GM19023 (cell line): ENCODE measurements around the gene ORC6.

Source experiments
- ATAC-seq: cut with Tn5 transposase; IDR thresholded peaks from one replicate; pipeline ENCODE4 v1.9.1; 2021; ENCODE audit warnings: mild to moderate bottlenecking, moderate library complexity; ENCODE audit not compliant: unreplicated experiment

ORC6 gene

DNA sequence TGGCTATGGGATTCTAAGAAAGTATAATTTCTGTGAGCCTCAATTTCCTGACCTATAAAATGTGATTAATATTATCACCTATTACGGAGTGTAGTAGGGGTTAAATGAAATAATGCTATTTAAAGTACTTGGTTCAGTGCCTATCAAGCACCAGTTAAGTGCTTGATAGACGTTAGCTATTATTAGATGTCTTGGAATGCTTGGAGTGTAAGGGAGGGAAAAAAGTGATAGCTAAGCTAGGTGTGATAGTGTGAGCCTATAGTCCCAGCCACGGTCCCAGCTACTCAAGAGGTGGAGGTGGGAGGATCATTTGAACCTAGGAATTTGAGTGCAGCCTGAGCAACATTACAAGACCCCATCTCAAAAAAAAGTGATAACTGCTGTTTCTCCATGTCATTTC is 7.5 kb downstream of the ORC6 start:
- ATAC-seq = no peak

- no peak for ATAC-seq
Observed at GRCh38 chr16:46700048-46700447, 10.6 kb downstream of the ORC6 start.

- no peak for ATAC-seq
Observed at GRCh38 chr16:46701615-46702014, 12.2 kb downstream of the ORC6 start.

- ATAC-seq = no peak
Observed at GRCh38 chr16:46702030-46702429, 12.6 kb downstream of the ORC6 start.

DNA sequence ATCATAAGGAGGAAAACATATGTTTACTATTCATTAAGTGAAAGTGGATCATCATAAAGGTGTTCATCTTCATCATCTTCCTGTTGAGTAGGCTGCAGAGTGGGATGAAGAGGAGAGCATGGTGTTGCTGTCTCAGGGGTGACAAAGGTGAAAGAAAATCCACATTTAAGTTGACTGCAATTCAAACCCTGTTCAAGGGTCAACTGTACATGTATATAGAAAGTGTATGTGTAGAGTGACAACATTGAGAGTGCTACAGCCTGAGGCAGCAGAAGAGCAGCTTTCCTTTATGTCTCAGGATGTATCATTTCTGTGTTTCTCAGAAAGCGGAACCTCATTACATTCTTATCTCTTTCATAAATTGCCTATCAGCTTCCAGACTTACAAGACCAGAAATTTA is 17.2 kb downstream of the ORC6 start:
- ATAC-seq = no peak

GRCh38 chr16:46709469-46710005 is 20.1 kb downstream of the ORC6 start:
- no peak for ATAC-seq

- ATAC-seq = no peak
Observed at GRCh38 chr16:46711106-46712058, 21.9 kb downstream of the ORC6 start.

DNA sequence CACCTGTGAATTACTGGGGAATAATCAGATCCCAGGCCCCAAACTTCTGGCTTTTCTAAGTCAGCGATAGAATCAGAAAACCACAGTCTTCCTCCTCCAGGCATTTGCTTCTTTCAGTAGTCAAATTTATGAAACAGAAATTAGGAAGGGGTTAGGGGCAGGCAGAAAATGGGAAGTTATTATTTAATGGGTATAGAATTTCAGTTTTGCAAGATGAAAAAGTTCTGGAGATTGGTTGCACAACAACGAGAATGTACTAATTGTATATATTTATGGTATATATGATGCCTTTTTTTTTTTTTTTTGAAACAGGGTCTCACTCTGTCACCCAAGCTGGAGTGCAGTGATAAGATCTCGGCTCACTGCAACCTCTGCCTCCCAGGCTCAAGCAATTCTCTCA is 23.5 kb downstream of the ORC6 start:
- no peak for ATAC-seq

- ATAC-seq = no peak
Observed at GRCh38 chr16:46713634-46714033, 24.2 kb downstream of the ORC6 start.

DNA sequence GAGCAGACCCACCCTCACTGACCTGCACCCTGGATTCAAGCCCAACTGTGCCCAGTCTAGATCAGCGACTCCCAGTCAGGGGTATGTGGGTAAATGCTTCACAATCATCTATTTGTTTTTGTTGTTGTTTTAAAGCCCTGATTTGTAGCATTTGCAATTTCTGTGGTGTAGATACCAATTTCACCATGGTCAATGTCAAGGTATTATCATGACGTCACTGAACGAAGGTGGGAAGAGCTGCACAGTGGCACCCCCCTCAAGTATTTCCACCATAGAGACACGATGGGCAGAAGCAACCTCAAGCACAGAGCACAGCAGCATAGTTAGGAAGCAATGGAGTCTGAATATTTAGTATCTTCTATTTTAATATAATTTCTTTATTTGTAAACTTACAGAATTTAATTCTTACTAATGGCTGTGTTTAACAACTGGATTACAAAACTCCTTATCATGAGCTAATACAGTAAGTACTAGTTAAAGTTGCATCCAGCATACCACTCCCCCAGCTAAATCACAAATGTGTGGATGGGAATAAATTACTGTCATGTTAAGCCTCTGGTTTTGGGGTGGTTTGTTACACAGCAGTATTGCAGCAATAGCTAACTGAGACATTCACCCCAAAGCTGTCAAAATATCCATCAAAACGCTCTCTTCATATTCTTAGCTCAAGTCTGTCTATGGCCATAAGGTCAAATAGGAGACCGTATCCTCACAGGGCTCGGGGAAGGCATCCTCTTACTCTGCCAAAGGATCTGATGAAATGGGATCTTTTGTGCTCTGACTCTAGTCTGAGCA is 25.5 kb downstream of the ORC6 start:
- no peak for ATAC-seq

GRCh38 chr16:46715769-46716305 is 26.4 kb downstream of the ORC6 start:
- no peak for ATAC-seq

DNA sequence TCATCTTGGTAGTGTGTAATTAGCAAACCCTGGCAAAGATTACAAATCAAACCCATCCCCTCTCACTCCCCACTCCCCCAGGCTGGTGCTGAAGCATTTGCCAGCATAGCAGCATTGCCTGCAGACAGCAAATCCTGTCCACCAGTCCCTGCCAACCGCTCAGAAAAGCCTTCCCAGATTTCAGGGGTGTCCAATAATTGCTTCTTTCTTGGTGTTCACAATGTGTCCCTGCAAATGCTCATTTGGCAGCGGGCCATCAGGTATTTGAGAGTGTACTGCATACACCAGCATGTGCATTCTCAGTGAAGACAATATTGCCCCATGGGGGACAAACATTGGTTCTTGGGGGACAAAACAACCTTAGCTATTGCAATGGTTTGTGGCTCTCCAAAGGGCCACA is 28.2 kb downstream of the ORC6 start:
- ATAC-seq = no peak

DNA sequence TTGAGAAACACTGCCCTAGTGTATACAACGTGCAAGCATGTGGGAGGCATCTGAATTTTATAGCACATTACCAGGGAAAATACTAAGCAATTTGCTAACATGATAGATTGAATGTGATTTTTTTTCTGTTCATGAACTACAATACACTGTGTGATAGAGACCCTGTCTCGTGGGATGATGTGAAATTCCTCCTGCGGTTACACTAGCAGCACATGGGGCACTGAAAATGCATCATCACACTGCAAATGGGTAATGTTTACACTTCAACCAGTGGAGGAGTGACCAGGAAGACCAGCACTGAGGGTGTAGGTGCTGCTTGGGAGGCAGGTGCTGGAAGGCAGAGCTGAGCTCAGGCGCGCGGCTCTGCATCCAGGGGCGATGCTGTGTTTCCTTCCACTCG is 28.8 kb downstream of the ORC6 start:
- no peak for ATAC-seq

DNA sequence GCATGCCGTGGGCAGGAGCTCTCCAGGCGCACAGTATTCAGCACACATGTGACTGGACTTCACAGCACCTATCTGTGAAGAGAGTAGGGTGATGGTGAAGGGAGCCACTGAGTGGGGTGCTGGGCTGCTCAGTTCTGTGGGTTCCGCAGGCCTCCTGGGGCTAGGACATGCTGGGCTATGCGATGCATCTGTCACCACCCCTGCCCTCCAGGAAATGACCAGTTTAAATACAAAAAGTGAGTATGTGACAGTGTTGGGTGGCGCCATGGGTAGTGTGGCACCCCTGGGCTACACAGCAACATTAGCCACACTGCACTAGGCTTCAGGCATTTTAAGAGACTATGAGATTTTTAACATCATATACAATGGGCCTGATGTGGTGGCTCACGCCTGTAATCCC is 30.1 kb downstream of the ORC6 start:
- ATAC-seq = no peak

DNA sequence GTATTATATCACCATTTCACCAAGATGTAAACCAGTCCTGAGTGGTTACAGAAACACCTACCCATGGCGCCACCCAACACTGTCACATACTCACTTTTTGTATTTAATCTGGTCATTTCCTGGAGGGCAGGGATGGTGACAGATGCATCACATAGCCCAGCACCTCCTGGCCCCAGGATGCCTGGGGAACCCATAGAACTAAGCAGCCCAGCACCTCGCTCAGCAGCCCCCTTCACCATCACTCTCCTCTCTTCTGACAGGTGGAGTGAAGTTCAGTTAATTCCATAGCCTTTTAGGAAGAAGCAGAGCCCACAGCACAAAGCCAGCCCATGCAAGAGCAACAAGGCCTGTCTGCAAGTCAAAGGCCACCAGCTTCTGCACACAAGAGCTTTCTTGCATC is 31.2 kb downstream of the ORC6 start:
- ATAC-seq = no peak

- ATAC-seq = no peak
Observed at GRCh38 chr16:46721885-46722284, 32.4 kb downstream of the ORC6 start.

- no peak for ATAC-seq
Observed at GRCh38 chr16:46727184-46727583, 37.7 kb downstream of the ORC6 start.

GRCh38 chr16:46727630-46728029 is 38.2 kb downstream of the ORC6 start:
- ATAC-seq = no peak

DNA sequence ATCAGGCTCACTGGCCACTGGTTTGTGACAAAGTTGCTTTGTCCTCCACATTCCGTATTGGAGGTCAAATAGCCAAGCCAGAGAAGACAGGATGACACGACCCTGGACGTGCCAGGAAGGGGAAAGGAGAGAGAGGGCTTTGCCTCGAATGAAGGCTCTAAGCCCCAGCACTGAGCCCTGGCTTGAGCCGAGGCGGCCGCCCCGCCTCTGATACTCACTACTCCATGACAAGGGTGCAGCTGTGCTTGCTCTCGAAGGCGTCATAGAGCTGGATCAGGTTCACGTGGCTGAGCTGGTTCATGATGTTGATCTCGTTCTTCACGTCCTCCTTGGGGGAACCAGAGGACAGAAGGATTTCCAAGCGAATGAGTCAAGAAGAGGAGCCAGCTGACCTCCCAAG is 39.3 kb downstream of the ORC6 start:
- no peak for ATAC-seq

- ATAC-seq = no peak
Observed at GRCh38 chr16:46729326-46729995, 40.0 kb downstream of the ORC6 start.

DNA sequence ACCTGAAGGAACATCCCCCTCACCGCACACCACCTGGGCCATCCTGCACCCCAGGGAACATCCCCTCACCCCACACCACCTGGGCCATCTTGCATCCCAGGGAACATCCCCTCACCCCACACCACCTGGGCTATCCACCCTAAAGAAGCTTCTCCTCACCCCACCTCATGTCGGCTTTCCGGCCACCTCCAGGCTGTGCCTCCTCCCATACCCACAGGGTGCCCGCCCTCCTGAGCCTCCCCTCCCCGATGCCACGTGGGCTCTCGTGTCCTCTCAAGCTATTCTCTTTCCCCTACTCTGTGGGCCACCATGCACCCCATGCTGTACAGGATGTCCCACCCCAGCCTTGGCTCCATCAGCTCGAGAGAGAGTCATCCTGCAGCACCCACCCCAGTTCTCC is 40.7 kb downstream of the ORC6 start:
- no peak for ATAC-seq
